ENCODE measurements around the gene KCNJ11. TPM values are rescaled to one million over a fixed set of nuclear protein-coding genes. Genes with fewer than 3 reads are reported as not detected.
A peak's percentile ranks its signal among the peaks of the same experiment; 100 is the strongest.
"Not testable (repeated sequence)": the region's sequence is repeated elsewhere in the genome, so short reads cannot be mapped to it uniquely, and the experiment has no call there.

KCNJ11 gene
- total RNA-seq, result 0.83 and 0.91 TPM in 2 replicates

DNA sequence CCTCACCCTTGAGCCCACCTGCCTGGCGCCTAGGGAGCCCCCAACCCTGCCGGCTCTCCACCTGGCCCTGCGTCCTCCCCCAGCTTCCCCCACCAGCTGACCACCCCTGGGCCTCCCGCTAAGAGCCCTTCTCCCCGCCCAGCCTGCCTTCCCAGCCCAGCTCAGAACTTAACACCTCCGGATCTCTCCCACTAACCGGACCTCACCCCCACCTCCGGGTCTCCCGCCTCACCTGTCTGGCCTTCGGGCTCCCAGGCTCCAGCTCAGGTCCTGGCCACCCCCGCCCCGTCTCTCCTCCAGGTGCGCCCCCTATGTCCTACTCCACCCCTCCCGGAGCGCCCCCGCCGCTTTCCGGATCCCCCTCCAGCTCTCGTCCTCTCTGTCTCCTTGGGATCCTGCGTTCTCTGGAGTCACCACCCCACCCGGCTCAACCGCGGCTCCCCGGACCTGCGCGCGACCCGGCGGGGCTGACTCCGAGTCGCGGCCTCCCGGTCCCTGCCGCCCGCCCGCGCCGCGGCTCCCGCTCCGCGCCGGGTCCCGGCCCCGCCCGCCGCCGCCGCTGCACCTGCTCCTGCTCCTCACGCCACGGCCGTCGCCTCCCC, at the start of gene KCNJ11:
Gene KCNJ11 (minus strand): TSS at position 51 of the 602 bp plus-strand sequence. CDS start 568 bp downstream, outside the sequence.
- no peak for DNase-seq (ENCODE audit: low spot score)
- Mint-ChIP-seq H3K27ac (no peak within 1 kb of the TSS), H3K9me3 (no peaks in the 10 kb centered on the region), H3K4me3 (ENCODE audit: low read depth) (peak within 1 kb of the TSS; percentile 68), H3K27me3 (ENCODE audit: low read depth) (peaks cover 28% of the 10 kb centered on the region), H3K36me3 (ENCODE audit: low read depth) (no peaks in the 10 kb centered on the region), H3K4me1 (ENCODE audit: low read depth) (peaks cover 3% of the 10 kb centered on the region)
- intact Hi-C loops (cut with micrococcal nuclease), result no loop called here

DNA sequence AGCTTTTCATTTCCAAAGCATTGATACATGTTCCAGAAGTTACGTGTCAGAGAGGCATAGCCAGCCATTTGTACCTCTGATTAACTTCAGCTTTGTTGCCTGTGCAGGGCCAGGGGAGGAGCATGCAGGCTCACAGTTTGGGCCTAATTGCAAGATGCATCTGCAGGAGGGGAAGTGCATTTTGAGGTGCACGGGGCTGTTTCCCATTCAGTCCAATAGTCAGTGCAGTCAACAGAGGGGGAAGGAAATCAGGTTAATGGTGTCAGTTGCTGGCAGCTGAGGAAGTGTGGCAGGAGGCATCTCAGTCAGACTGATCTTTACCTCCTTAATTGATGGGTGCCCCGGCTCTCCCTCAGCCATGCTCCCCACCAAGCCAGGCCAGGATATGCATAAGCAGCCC, 48.9 kb upstream of the KCNJ11 start:
- DNase-seq (ENCODE audit: low spot score), result no peak
- H3K27ac Mint-ChIP-seq, result no peak overlapping the region
- H3K9me3 Mint-ChIP-seq, result peaks cover 6% of the 10 kb centered on the region
- H3K27me3 Mint-ChIP-seq (ENCODE audit: low read depth), result peaks cover 22% of the 10 kb centered on the region
- H3K4me3 Mint-ChIP-seq (ENCODE audit: low read depth), result no peak overlapping the region
- intact Hi-C loops (cut with micrococcal nuclease), result loop anchor here (10.0 kb wide), 1 partner anchor 67 kb away; no protein-coding TSS in a partner anchor
- peaks cover 23% of the 10 kb centered on the region for H3K4me1 Mint-ChIP-seq (ENCODE audit: low read depth)
- no peaks in the 10 kb centered on the region for H3K36me3 Mint-ChIP-seq (ENCODE audit: low read depth)

DNA sequence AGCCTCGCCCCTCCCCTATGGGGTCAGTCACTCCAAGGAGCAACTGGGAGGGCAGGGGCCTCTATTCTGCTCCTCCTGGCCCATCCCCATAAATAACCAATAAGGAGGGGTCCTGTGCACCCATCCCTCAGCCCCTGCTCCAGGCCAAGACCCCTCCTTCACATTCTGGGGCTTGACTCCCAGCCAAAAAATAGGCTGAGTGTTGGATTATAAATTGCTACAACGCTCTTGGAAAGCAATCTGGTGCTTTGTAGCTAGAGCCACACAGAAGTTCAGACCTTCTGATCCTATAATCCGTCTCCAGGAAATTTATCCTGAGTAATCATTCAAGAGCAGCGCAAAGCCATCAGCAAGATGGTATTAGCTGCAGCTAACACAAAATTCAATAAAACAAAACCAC, 45.6 kb upstream of the KCNJ11 start:
- Mint-ChIP-seq H3K27ac (no peak overlapping the region), H3K27me3 (ENCODE audit: low read depth) (peaks cover 10% of the 10 kb centered on the region), H3K36me3 (ENCODE audit: low read depth) (no peaks in the 10 kb centered on the region), H3K4me3 (ENCODE audit: low read depth) (no peak overlapping the region), H3K9me3 (no peaks in the 10 kb centered on the region), H3K4me1 (ENCODE audit: low read depth) (peaks cover 16% of the 10 kb centered on the region)
- intact Hi-C loops (cut with micrococcal nuclease), result loop anchor here (10.0 kb wide), 1 partner anchor 71 kb away; no protein-coding TSS in a partner anchor
- DNase-seq (ENCODE audit: low spot score), result no peak

DNA sequence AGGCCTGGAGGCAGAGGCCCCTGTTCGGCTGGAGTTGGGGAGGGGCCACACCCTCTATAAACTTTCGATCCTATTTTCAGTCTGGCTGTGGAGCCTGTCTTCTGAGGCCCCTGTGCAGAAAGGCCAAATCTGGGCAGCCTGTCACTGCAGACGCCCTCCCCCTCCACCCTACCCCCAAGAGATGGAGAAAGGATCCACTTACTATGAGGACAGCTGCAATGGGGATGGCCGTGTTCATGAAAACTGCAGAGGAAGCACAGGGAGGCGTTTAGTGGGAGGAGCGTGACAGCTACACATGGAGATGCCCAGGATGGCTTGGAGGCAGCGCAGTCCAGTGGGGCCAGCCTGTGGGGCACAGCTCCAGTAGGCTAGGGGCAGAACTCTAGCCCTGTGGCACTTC, 43.5 kb upstream of the KCNJ11 start:
- no peaks in the 10 kb centered on the region for H3K9me3 Mint-ChIP-seq
- H3K36me3 Mint-ChIP-seq (ENCODE audit: low read depth), result no peaks in the 10 kb centered on the region
- H3K27ac Mint-ChIP-seq, result no peak overlapping the region
- intact Hi-C loops (cut with micrococcal nuclease), result loop anchor here (10.0 kb wide), 1 partner anchor 73 kb away; no protein-coding TSS in a partner anchor
- peaks cover 12% of the 10 kb centered on the region for H3K4me1 Mint-ChIP-seq (ENCODE audit: low read depth)
- DNase-seq (ENCODE audit: low spot score), result no peak
- peaks cover 4% of the 10 kb centered on the region for H3K27me3 Mint-ChIP-seq (ENCODE audit: low read depth)
- no peak overlapping the region for H3K4me3 Mint-ChIP-seq (ENCODE audit: low read depth)

DNA sequence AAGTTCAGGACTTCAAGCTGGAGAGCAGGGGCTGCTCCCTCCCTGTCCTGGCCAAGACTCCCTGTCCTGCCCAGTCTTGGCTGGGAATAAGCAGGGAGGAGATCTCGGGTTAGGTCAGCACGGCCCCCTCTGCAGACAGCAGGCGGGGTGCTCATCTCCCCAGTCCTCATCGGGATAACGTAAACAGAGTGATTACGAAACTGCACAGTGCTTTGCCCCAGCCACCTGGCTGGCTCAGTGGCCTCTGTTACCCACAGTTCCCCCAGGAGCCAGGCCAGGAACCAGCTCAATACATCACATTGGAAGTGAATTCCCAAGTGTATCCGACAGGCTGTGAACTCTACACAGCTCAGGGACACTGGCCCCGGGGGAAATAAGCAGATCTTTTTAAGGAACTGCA, 42.7 kb upstream of the KCNJ11 start:
- no peak for DNase-seq (ENCODE audit: low spot score)
- H3K4me3 Mint-ChIP-seq (ENCODE audit: low read depth), result no peak overlapping the region
- H3K4me1 Mint-ChIP-seq (ENCODE audit: low read depth), result peaks cover 15% of the 10 kb centered on the region
- H3K36me3 Mint-ChIP-seq (ENCODE audit: low read depth), result no peaks in the 10 kb centered on the region
- intact Hi-C loops (cut with micrococcal nuclease), result loop anchor here (10.0 kb wide), 1 partner anchor 74 kb away; no protein-coding TSS in a partner anchor
- H3K27ac Mint-ChIP-seq, result no peak overlapping the region
- peaks cover 4% of the 10 kb centered on the region for H3K27me3 Mint-ChIP-seq (ENCODE audit: low read depth)
- H3K9me3 Mint-ChIP-seq, result no peaks in the 10 kb centered on the region

DNA sequence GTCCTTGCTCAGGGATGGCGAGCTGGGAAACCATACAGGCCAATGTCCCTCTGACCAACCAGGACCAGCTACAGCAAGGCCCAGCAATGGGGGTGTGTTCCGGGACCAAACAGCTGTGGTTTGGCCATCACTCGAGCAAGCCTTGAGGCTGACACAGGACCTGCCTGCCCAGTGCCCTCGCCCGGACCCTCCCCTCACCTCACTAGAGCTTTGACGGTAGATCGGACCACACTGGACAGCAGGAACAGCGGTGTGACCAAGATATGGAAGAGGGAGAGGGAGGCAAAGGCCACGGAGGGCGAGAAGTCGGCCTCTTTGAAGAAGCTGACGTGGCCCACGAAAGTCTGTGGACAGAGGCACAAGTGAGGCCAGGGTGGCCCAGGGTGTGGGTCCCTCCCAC, 42.2 kb upstream of the KCNJ11 start:
- DNase-seq (ENCODE audit: low spot score), result no peak
- H3K27me3 Mint-ChIP-seq (ENCODE audit: low read depth), result peaks cover 4% of the 10 kb centered on the region
- H3K27ac Mint-ChIP-seq, result no peak overlapping the region
- no peaks in the 10 kb centered on the region for H3K36me3 Mint-ChIP-seq (ENCODE audit: low read depth)
- peaks cover 19% of the 10 kb centered on the region for H3K4me1 Mint-ChIP-seq (ENCODE audit: low read depth)
- no peak overlapping the region for H3K4me3 Mint-ChIP-seq (ENCODE audit: low read depth)
- intact Hi-C loops (cut with micrococcal nuclease), result loop anchor here (10.0 kb wide), 1 partner anchor 74 kb away; no protein-coding TSS in a partner anchor
- H3K9me3 Mint-ChIP-seq, result no peaks in the 10 kb centered on the region

DNA sequence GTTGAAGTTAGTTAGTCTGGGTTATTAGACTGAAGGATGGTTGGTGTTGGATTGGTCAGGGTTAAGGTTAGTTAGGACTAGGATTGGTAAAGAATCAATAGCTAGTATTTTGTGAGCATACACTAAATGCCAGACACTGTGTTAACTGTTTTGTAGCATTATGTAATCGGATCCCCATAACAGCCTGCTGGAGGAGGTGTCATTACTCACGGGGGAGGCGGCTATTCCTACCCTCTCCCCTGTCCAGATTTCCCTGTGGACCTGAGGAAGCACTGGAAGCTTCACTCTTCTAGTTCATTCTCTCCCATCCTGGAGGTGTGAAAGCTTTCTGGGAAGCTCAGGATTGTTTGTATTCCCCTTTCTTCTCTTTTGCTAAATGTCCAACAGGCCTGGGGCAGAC, 40.5 kb upstream of the KCNJ11 start:
- Mint-ChIP-seq H3K4me3 (ENCODE audit: low read depth) (no peak overlapping the region), H3K27ac (no peak overlapping the region), H3K27me3 (ENCODE audit: low read depth) (peaks cover 4% of the 10 kb centered on the region), H3K9me3 (no peaks in the 10 kb centered on the region), H3K36me3 (ENCODE audit: low read depth) (no peaks in the 10 kb centered on the region), H3K4me1 (ENCODE audit: low read depth) (peaks cover 27% of the 10 kb centered on the region)
- intact Hi-C loops (cut with micrococcal nuclease), result no loop called here
- no peak for DNase-seq (ENCODE audit: low spot score)

DNA sequence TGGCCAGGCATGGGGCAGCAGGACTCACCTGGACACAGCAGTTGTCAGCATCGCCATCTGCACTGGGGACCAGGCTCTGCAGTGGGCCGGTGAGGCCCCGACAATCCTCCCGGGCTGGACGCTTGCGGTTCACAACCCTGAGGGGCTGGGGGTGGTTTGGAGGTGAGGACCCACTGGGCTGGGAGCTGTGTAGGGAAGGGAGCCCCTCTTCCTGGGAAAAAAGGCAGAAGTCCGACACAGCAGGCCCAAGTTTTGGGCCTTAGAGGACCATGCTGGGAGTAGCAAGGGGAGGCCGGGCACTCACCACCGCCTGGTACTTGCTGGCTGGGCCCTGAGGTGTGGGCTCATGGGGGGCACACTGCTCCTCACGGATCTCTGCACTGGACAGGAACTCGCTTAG, 39.8 kb upstream of the KCNJ11 start:
- Mint-ChIP-seq H3K36me3 (ENCODE audit: low read depth) (no peaks in the 10 kb centered on the region), H3K4me3 (ENCODE audit: low read depth) (no peak overlapping the region), H3K9me3 (no peaks in the 10 kb centered on the region), H3K27ac (no peak overlapping the region), H3K27me3 (ENCODE audit: low read depth) (peaks cover 4% of the 10 kb centered on the region), H3K4me1 (ENCODE audit: low read depth) (peaks cover 28% of the 10 kb centered on the region)
- no peak for DNase-seq (ENCODE audit: low spot score)
- intact Hi-C loops (cut with micrococcal nuclease), result no loop called here

DNA sequence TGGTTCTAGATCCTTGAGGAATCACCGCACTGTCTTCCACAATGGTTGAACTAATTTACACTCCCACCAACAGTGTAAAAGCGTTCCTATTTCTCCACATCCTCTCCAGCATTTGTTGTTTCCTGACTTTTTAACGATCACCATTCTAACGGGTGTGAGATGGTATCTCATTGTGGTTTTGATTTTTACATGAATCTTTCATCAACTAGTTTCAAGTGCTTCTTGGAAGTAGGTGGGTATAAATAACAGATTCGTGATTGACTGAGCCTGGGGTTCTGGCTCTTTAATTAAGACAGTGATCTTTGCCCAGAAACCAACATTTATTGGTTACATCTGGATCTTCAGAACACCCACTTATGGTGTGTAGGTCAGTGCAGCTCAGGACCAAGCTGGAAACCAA, 37.8 kb upstream of the KCNJ11 start:
- DNase-seq (ENCODE audit: low spot score); H3K9me3 Mint-ChIP-seq; H3K27ac Mint-ChIP-seq; H3K36me3 Mint-ChIP-seq (ENCODE audit: low read depth); H3K4me3 Mint-ChIP-seq (ENCODE audit: low read depth); intact Hi-C loops (cut with micrococcal nuclease): not testable (repeated sequence)
- Mint-ChIP-seq H3K27me3 (ENCODE audit: low read depth) (peaks cover 14% of the 10 kb centered on the region), H3K4me1 (ENCODE audit: low read depth) (peaks cover 32% of the 10 kb centered on the region)

DNA sequence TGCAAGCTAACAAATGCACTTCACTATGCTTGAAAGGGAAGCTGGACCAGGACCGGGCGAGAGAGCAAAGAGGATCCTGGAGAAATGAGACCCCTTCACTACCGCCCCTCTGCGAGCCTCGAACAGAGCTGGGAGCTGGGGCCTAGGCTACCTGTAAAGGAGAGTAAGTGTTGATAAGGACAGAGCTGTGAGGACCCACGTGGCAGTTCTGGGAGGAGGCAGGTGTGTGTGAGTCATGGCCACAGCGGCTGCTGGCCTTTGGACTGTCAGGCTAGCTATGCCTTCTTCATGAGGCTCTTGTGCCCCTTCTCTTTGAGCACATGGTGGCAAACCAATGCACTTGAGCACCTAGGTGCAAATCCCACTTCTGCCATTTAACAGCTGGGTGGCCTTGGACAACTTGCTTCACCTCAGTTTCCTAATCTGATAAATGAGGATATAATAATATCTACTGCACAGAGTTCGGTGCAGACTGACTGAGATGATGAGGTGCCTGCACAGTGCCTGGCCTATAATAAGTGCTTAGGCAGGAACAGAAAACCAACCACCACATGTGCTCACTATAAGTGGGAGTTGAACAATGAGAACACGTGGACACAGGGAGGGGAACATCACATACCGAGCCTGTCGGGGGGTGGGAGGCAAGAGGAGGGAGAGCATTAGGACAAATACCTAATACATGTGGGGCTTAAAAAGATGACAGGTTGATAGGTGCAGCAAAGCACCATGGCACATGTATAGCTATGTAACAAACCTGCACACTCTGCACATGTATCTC, 35.3 kb upstream of the KCNJ11 start:
- H3K4me3 Mint-ChIP-seq (ENCODE audit: low read depth), result no peak overlapping the region
- intact Hi-C loops (cut with micrococcal nuclease), result no loop called here
- no peak overlapping the region for H3K27ac Mint-ChIP-seq
- H3K4me1 Mint-ChIP-seq (ENCODE audit: low read depth), result peaks cover 35% of the 10 kb centered on the region
- H3K36me3 Mint-ChIP-seq (ENCODE audit: low read depth), result no peaks in the 10 kb centered on the region
- peaks cover 33% of the 10 kb centered on the region for H3K27me3 Mint-ChIP-seq (ENCODE audit: low read depth)
- H3K9me3 Mint-ChIP-seq, result no peaks in the 10 kb centered on the region
- DNase-seq (ENCODE audit: low spot score), result no peak

DNA sequence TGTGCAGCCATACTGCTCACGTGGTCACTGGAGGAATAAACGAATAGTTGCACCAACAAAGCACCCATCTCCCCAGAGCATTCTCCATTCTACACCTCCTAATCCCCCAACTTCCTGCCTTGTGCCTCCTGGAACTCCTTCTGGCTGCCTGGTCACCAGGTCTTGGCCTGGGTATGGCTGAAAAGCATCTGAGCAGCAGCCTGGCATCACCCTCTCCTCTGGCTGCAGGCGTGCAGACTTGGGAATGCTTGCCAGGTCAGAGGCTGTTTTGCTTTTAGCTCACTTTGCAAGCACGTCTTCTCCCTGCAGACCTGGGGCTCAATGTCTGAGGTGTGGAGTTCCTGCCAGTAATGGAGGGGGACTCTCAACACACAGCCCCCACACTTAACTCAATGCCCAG, 33.3 kb upstream of the KCNJ11 start:
- Mint-ChIP-seq H3K27me3 (ENCODE audit: low read depth) (peaks cover 49% of the 10 kb centered on the region), H3K4me3 (ENCODE audit: low read depth) (no peak overlapping the region), H3K36me3 (ENCODE audit: low read depth) (no peaks in the 10 kb centered on the region), H3K9me3 (no peaks in the 10 kb centered on the region), H3K4me1 (ENCODE audit: low read depth) (peaks cover 32% of the 10 kb centered on the region), H3K27ac (no peak overlapping the region)
- intact Hi-C loops (cut with micrococcal nuclease), result no loop called here
- no peak for DNase-seq (ENCODE audit: low spot score)

DNA sequence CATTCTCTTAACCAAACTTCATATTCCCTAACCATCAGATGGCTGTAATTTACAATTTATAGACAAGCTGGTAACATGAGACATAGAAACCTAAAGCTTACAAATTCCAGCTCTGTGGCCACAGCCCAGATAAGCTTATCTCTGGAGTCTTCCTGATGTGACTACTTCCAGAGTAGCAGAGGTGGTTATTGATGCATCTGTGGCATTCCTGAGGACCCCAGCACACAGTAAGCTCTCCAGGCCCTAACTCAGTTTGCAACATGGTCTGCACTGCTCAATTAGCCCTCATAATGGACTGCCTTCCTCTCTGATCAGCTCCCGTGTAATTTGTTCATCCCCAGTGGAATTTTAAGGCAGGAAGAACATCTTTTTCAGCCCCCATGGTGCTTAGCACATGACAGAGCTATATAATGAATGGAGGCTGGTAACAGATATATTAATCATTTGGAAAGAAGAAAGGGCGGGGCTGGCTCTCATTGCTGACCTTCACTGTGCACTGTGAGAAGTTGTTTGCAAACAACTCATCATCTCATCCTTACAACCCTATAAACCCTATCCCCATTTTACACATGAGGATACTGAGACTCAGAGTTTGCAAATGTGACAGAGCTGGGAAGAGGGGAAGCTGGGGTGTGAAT, 30.1 kb upstream of the KCNJ11 start:
- Mint-ChIP-seq H3K4me3 (ENCODE audit: low read depth) (no peak overlapping the region), H3K4me1 (ENCODE audit: low read depth) (peaks cover 37% of the 10 kb centered on the region), H3K36me3 (ENCODE audit: low read depth) (no peaks in the 10 kb centered on the region), H3K9me3 (no peaks in the 10 kb centered on the region), H3K27ac (no peak overlapping the region), H3K27me3 (ENCODE audit: low read depth) (peaks cover 63% of the 10 kb centered on the region)
- intact Hi-C loops (cut with micrococcal nuclease), result no loop called here
- DNase-seq (ENCODE audit: low spot score), result no peak

DNA sequence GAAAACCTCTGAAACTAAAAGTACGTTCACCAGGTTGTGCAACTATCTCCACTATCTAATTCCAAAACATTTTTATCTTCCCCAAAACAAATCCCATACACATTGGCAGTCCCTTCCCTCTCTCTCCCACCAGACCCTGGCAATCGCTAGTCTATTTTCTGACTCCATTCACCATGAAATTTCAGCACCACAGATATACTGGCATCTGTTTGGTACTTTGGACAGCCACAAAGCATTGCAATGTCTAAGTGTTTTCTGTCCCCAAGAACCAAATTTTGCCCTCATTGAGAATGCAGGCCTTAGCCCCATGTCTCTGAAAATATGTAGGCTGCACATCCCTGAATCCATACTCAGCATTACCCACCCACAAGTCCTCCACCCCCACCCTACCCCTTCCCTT, 28.0 kb upstream of the KCNJ11 start:
- Mint-ChIP-seq H3K27me3 (ENCODE audit: low read depth) (peaks cover 63% of the 10 kb centered on the region), H3K4me3 (ENCODE audit: low read depth) (no peak overlapping the region), H3K9me3 (no peaks in the 10 kb centered on the region), H3K36me3 (ENCODE audit: low read depth) (no peaks in the 10 kb centered on the region), H3K27ac (no peak overlapping the region), H3K4me1 (ENCODE audit: low read depth) (peaks cover 41% of the 10 kb centered on the region)
- no peak for DNase-seq (ENCODE audit: low spot score)
- intact Hi-C loops (cut with micrococcal nuclease), result no loop called here
